ENCODE data around the gene CDKL5. TPM values are rescaled to one million over a fixed set of nuclear protein-coding genes. Genes with fewer than 3 reads are reported as not detected.

Gene CDKL5
- polyA plus RNA-seq, 1 experiment = 5.1 TPM

- DNase-seq (ENCODE audit: low read depth) = no peak
- Histone ChIP-seq H3K27me3 (ENCODE audit: control insufficient read depth, insufficient read depth, low read length) (no peaks in the 10 kb centered on the region; the same call in 1 of the 2 replicates), H3K36me3 (ENCODE audit: control insufficient read depth, insufficient read depth, low read length) (no peaks in the 10 kb centered on the region; the same call in 1 of the 2 replicates), H3K4me3 (ENCODE audit: low read depth, low read length) (no peak overlapping the region)
- TF ChIP-seq CTCF (IDR thresholded peaks at IDR 0.05; ENCODE audit: insufficient read depth, low read depth, low read length) = no peak
- ChIA-PET POLR2A (no interaction called here), CTCF (no interaction called here)
Measured at GRCh38 chrX:18624599-18624998, 199.2 kb downstream of the CDKL5 start.

GRCh38 chrX:18630934-18631333, 205.5 kb downstream of the CDKL5 start:
- H3K4me3 ChIP-seq (ENCODE audit: low read depth, low read length) = no peak overlapping the region
- no peaks in the 10 kb centered on the region; the same call in 1 of the 2 replicates for H3K27me3 ChIP-seq (ENCODE audit: control insufficient read depth, insufficient read depth, low read length)
- CTCF ChIA-PET = no interaction called here
- DNase-seq (ENCODE audit: low read depth) = no peak
- no peak for TF ChIP-seq CTCF (IDR thresholded peaks at IDR 0.05; ENCODE audit: insufficient read depth, low read depth, low read length)
- no peaks in the 10 kb centered on the region; the same call in 1 of the 2 replicates for H3K36me3 ChIP-seq (ENCODE audit: control insufficient read depth, insufficient read depth, low read length)
- POLR2A ChIA-PET = no interaction called here

- POLR2A ChIA-PET = no interaction called here
- H3K36me3 ChIP-seq (ENCODE audit: control insufficient read depth, insufficient read depth, low read length) = no peaks in the 10 kb centered on the region
- TF ChIP-seq CTCF (IDR thresholded peaks at IDR 0.05; ENCODE audit: insufficient read depth, low read depth, low read length) = no peak
- CTCF ChIA-PET = no interaction called here
- DNase-seq (ENCODE audit: low read depth) = no peak
- no peak overlapping the region for H3K4me3 ChIP-seq (ENCODE audit: low read depth, low read length)
- H3K27me3 ChIP-seq (ENCODE audit: control insufficient read depth, insufficient read depth, low read length) = no peaks in the 10 kb centered on the region
Measured at GRCh38 chrX:18638398-18638797, 213.0 kb downstream of the CDKL5 start.

- TF ChIP-seq CTCF (IDR thresholded peaks at IDR 0.05; ENCODE audit: insufficient read depth, low read depth, low read length) = no peak
- H3K4me3 ChIP-seq (ENCODE audit: low read depth, low read length) = no peak overlapping the region
- H3K27me3 ChIP-seq (ENCODE audit: control insufficient read depth, insufficient read depth, low read length) = no peaks in the 10 kb centered on the region
- no peaks in the 10 kb centered on the region for H3K36me3 ChIP-seq (ENCODE audit: control insufficient read depth, insufficient read depth, low read length)
- CTCF ChIA-PET = no interaction called here
- no peak for DNase-seq (ENCODE audit: low read depth)
- POLR2A ChIA-PET = no interaction called here
Measured at GRCh38 chrX:18639280-18639679, 213.9 kb downstream of the CDKL5 start.

GRCh38 chrX:18640686-18641085, 215.3 kb downstream of the CDKL5 start:
- Histone ChIP-seq H3K4me3 (ENCODE audit: low read depth, low read length) (no peak overlapping the region), H3K27me3 (ENCODE audit: control insufficient read depth, insufficient read depth, low read length) (no peaks in the 10 kb centered on the region), H3K36me3 (ENCODE audit: control insufficient read depth, insufficient read depth, low read length) (no peaks in the 10 kb centered on the region)
- CTCF ChIA-PET = no interaction called here
- POLR2A ChIA-PET = no interaction called here
- no peak for TF ChIP-seq CTCF (IDR thresholded peaks at IDR 0.05; ENCODE audit: insufficient read depth, low read depth, low read length)
- no peak for DNase-seq (ENCODE audit: low read depth)

All from BJ (cell line).